ENCODE data around the gene BAMBI. TPM values are rescaled to one million over a fixed set of nuclear protein-coding genes. Genes with fewer than 3 reads are reported as not detected.

The BAMBI gene
- total RNA-seq, 1 experiment from 2014 or later, result 6.2 TPM

DNA sequence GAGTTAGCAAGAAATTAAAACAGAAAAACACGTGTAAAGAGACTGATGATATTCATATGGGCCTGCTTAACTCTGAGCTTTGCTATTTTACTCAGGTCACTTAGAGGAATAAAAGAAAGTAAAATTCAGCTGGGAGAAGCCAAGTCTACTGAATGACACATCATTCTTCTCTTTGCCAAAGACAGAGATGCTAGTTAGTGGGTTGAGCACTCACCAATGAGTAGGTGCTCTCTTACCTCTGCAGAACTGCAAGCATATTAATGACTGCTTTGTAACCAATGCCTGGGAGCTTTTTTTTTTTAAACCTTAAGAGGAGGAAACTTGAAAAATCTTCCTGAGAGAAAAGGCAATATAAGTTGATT is 44.8 kb upstream of the BAMBI start:
- DNase-seq (ENCODE audit: low read depth, low spot score) (no peak), ATAC-seq (no peak)
- ChIA-PET CTCF (interaction anchor here (0.7 to 0.9 kb wide), 2 partner anchors 487 to 672 kb away, joined by 3 read pairs; no protein-coding TSS in a partner anchor), RAD21 (ENCODE audit: low non-redundant PET in 1 of 2, low total read pairs in 2 of 2, uncharacterized antibody in 2 of 2, unreplicated experiment in 2 of 2) (no interaction called here), POLR2A (no interaction called here)
- peaks cover 3 to 7% of the 10 kb centered on the region in 2 experiments; a peak in 2 of 4 replicates for H3K4me1 ChIP-seq (ENCODE audit: control insufficient read depth in 1 of 2, insufficient read depth in 2 of 2, low read length in 2 of 2)
- no peaks in the 10 kb centered on the region for H3K9me3 ChIP-seq (ENCODE audit: control insufficient read depth in 1 of 2, insufficient read depth in 1 of 2, low read depth in 1 of 2, low read length in 2 of 2)
- H3K36me3 ChIP-seq (ENCODE audit: control insufficient read depth in 1 of 2, insufficient read depth in 2 of 2, low read length in 2 of 2), result no peaks in the 10 kb centered on the region
- no peaks in the 10 kb centered on the region for H3K79me2 ChIP-seq (ENCODE audit: insufficient read depth, low read length)
- H3K4me2 ChIP-seq (ENCODE audit: low read length), result no peak overlapping the region
- no peak overlapping the region for H2AFZ ChIP-seq (ENCODE audit: low read depth, low read length, poor library complexity, severe bottlenecking)
- TF ChIP-seq RAD21 (IDR thresholded peaks at IDR 0.05; ENCODE audit: low read depth), result no peak
- TF ChIP-seq, protein P1, sequence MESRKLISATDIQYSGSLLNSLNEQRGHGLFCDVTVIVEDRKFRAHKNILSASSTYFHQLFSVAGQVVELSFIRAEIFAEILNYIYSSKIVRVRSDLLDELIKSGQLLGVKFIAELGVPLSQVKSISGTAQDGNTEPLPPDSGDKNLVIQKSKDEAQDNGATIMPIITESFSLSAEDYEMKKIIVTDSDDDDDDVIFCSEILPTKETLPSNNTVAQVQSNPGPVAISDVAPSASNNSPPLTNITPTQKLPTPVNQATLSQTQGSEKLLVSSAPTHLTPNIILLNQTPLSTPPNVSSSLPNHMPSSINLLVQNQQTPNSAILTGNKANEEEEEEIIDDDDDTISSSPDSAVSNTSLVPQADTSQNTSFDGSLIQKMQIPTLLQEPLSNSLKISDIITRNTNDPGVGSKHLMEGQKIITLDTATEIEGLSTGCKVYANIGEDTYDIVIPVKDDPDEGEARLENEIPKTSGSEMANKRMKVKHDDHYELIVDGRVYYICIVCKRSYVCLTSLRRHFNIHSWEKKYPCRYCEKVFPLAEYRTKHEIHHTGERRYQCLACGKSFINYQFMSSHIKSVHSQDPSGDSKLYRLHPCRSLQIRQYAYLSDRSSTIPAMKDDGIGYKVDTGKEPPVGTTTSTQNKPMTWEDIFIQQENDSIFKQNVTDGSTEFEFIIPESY (IDR thresholded peaks at IDR 0.05; ENCODE audit: extremely low read depth, insufficient replicate concordance, low read length), result no peak
- no peak for TF ChIP-seq CBX3 (IDR thresholded peaks at IDR 0.05; ENCODE audit: low read depth)
- no peak for TF ChIP-seq SRF (IDR thresholded peaks at IDR 0.05; ENCODE audit: low read depth)
- no peak for TF ChIP-seq POLR2A (IDR thresholded peaks at IDR 0.05; ENCODE audit: borderline replicate concordance, extremely low read depth, insufficient read depth, insufficient read length)
- TF ChIP-seq FOSL1 (IDR thresholded peaks at IDR 0.05; ENCODE audit: low read depth), result no peak
- TF ChIP-seq, protein P2, sequence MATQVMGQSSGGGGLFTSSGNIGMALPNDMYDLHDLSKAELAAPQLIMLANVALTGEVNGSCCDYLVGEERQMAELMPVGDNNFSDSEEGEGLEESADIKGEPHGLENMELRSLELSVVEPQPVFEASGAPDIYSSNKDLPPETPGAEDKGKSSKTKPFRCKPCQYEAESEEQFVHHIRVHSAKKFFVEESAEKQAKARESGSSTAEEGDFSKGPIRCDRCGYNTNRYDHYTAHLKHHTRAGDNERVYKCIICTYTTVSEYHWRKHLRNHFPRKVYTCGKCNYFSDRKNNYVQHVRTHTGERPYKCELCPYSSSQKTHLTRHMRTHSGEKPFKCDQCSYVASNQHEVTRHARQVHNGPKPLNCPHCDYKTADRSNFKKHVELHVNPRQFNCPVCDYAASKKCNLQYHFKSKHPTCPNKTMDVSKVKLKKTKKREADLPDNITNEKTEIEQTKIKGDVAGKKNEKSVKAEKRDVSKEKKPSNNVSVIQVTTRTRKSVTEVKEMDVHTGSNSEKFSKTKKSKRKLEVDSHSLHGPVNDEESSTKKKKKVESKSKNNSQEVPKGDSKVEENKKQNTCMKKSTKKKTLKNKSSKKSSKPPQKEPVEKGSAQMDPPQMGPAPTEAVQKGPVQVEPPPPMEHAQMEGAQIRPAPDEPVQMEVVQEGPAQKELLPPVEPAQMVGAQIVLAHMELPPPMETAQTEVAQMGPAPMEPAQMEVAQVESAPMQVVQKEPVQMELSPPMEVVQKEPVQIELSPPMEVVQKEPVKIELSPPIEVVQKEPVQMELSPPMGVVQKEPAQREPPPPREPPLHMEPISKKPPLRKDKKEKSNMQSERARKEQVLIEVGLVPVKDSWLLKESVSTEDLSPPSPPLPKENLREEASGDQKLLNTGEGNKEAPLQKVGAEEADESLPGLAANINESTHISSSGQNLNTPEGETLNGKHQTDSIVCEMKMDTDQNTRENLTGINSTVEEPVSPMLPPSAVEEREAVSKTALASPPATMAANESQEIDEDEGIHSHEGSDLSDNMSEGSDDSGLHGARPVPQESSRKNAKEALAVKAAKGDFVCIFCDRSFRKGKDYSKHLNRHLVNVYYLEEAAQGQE (IDR thresholded peaks at IDR 0.05; ENCODE audit: low read depth), result no peak
- TF ChIP-seq, protein P3, sequence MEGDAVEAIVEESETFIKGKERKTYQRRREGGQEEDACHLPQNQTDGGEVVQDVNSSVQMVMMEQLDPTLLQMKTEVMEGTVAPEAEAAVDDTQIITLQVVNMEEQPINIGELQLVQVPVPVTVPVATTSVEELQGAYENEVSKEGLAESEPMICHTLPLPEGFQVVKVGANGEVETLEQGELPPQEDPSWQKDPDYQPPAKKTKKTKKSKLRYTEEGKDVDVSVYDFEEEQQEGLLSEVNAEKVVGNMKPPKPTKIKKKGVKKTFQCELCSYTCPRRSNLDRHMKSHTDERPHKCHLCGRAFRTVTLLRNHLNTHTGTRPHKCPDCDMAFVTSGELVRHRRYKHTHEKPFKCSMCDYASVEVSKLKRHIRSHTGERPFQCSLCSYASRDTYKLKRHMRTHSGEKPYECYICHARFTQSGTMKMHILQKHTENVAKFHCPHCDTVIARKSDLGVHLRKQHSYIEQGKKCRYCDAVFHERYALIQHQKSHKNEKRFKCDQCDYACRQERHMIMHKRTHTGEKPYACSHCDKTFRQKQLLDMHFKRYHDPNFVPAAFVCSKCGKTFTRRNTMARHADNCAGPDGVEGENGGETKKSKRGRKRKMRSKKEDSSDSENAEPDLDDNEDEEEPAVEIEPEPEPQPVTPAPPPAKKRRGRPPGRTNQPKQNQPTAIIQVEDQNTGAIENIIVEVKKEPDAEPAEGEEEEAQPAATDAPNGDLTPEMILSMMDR (IDR thresholded peaks at IDR 0.05 in 2 of 3, conservative IDR thresholded peaks at IDR 0.05 in 1 of 3; ENCODE audit: borderline replicate concordance in 1 of 3, insufficient read depth in 1 of 3, low read depth in 2 of 3, low read length in 2 of 3), result no peak
- TF ChIP-seq, protein P4, sequence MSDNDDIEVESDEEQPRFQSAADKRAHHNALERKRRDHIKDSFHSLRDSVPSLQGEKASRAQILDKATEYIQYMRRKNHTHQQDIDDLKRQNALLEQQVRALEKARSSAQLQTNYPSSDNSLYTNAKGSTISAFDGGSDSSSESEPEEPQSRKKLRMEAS (IDR thresholded peaks at IDR 0.05), result no peak
- no peak for TF ChIP-seq SP1 (IDR thresholded peaks at IDR 0.05; ENCODE audit: low read depth)
- no peaks in the 10 kb centered on the region for H4K20me1 ChIP-seq (ENCODE audit: insufficient read depth)
- no peak overlapping the region for H3K9ac ChIP-seq (ENCODE audit: low read length)
- H3K4me3 ChIP-seq (replicated peaks in 1 of 2; ENCODE audit: low read depth in 1 of 2, low read length in 2 of 2), result no peak overlapping the region
- H3K27ac ChIP-seq (ENCODE audit: low read depth, low read length), result no peak overlapping the region
- intact Hi-C loops (cut with micrococcal nuclease), result no loop called here
- no peaks in the 10 kb centered on the region for H3K27me3 ChIP-seq (ENCODE audit: insufficient read depth, low read length)
- BruUV-seq (replicated peaks), result no TSS peak
- H3K9me2 ChIP-seq (ENCODE audit: insufficient read depth), result no peaks in the 10 kb centered on the region
